ENCODE measurements around the gene CHKB.

Gene CHKB

DNA sequence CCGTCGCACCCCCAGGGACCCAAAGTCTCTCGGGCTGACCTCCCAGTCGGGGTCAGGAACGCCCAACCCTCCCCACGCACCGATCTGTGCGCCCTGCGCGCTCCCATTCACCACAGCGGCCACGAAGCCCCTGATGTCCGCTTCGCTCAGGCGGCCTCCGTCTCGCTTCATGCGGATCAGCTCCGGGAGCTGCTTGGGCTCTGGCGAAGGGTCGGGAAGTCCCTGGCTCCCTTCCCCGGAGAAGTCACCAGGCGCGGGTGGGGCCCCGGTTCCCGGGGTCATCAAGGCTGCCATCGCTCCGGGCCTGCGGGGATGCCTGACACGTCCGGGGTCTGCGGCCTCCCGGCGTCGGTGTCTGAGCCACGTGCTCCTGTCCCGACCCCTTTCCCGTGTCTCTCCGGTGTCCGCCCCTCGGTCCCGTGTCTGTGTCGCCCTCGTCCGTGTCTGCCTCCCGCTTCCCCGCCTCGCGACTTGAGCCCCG is 53.2 kb downstream of the CHKB start:
- DNase-seq (ENCODE audit: low read depth) = no peak
- TF ChIP-seq, protein P1, sequence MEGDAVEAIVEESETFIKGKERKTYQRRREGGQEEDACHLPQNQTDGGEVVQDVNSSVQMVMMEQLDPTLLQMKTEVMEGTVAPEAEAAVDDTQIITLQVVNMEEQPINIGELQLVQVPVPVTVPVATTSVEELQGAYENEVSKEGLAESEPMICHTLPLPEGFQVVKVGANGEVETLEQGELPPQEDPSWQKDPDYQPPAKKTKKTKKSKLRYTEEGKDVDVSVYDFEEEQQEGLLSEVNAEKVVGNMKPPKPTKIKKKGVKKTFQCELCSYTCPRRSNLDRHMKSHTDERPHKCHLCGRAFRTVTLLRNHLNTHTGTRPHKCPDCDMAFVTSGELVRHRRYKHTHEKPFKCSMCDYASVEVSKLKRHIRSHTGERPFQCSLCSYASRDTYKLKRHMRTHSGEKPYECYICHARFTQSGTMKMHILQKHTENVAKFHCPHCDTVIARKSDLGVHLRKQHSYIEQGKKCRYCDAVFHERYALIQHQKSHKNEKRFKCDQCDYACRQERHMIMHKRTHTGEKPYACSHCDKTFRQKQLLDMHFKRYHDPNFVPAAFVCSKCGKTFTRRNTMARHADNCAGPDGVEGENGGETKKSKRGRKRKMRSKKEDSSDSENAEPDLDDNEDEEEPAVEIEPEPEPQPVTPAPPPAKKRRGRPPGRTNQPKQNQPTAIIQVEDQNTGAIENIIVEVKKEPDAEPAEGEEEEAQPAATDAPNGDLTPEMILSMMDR (IDR thresholded peaks at IDR 0.05; ENCODE audit: control insufficient read depth, extremely low read depth, insufficient read depth) = no peak
- peak overlapping the region; percentile 78 for H3K4me3 ChIP-seq (ENCODE audit: low read depth, low read length)

All from LNCaP clone FGC (cell line).